Lung (tissue), 12 donors: Measurements from ENCODE around the gene HHLA2. TPM values are rescaled to one million over a fixed set of nuclear protein-coding genes. Genes with fewer than 3 reads are reported as not detected.

ENCODE experiments used
- ATAC-seq: fragments of 200-7000 bp; cut with Tn5 transposase; one replicate; pipeline ENCODE4 v1.9.1; 2020; ENCODE audit warnings: moderate number of reproducible peaks; ENCODE audit not compliant: insufficient read depth, low FRiP score
- DNase-seq, 3 donors: peaks; one replicate each; pipeline ENCODE4 v3.0.0-alpha.2; 2013 to 2017
- H3K27ac ChIP-seq, 2 donors: one replicate each; pipeline ENCODE4 v1.5.1; 2013; ENCODE audit warnings: mild to moderate bottlenecking in 2 of 2, moderate library complexity in 2 of 2, control low read depth in 1 of 2, inconsistent platforms in 1 of 2, low read depth in 1 of 2, low read length in 1 of 2
- H3K27me3 ChIP-seq, 3 donors: one replicate each; pipeline ENCODE4 v1.5.1; 2013; ENCODE audit warnings: low read length in 2 of 3; ENCODE audit not compliant: control insufficient read depth in 3 of 3, insufficient read depth in 3 of 3
- H3K36me3 ChIP-seq, 4 donors: one replicate each; pipeline ENCODE4 v1.5.1; 2013; ENCODE audit warnings: low read length in 4 of 4, mild to moderate bottlenecking in 1 of 4, moderate library complexity in 1 of 4; ENCODE audit not compliant: control insufficient read depth in 4 of 4, insufficient read depth in 4 of 4
- H3K4me1 ChIP-seq, 5 donors: one replicate each; pipeline ENCODE4 v1.5.1; 2013; ENCODE audit warnings: low read length in 5 of 5, mild to moderate bottlenecking in 2 of 5, moderate library complexity in 1 of 5; ENCODE audit not compliant: control insufficient read depth in 5 of 5, insufficient read depth in 5 of 5
- H3K4me3 ChIP-seq: one replicate; pipeline ENCODE4 v1.5.1; 2013; ENCODE audit warnings: mild to moderate bottlenecking, control low read depth, moderate library complexity
- H3K9ac ChIP-seq, 2 donors: one replicate each; pipeline ENCODE4 v1.5.1; 2013; ENCODE audit warnings: low read length in 2 of 2, control low read depth in 1 of 2; ENCODE audit not compliant: insufficient read depth in 1 of 2
- H3K9me3 ChIP-seq, 4 donors: one replicate each; pipeline ENCODE4 v1.5.1; 2013; ENCODE audit warnings: low read length in 3 of 4, mild to moderate bottlenecking in 1 of 4, moderate library complexity in 1 of 4; ENCODE audit not compliant: control insufficient read depth in 4 of 4, insufficient read depth in 3 of 4
- WGBS, 2 donors: extraction: QIAGEN DNeasy Blood & Tissue Kit; methylation state at CpG; one replicate each; pipeline ENCODE4 v1.1.7; 2013; 5-methylcytosine and 5-hydroxymethylcytosine counted together
- polyA plus RNA-seq, 2 donors: library from polyadenylated mRNA; stranded (reverse); fragments of 200-250 nt; gene quantifications; one replicate each; pipeline ENCODE4 v1.2.1, GENCODE V29; 2013
- total RNA-seq, 2 donors: library from RNA; depleted of rRNA in 1 of 2; stranded (reverse); fragments of >200 nt in 1 of 2; gene quantifications; one replicate each; pipeline ENCODE4 v1.2.1, GENCODE V29; 2014 to 2021
- TF ChIP-seq, protein P1 (sequence below): IDR thresholded peaks from 2 replicates; pipeline ENCODE4 v1.5.1; 2012; ENCODE audit warnings: mild to moderate bottlenecking; ENCODE audit errors: control extremely low read depth, extremely low read depth
- donor health status: control.
- donor health status: control.
- donor health status: Bipolar disorder and iron deficiency.
- donor health status: healthy.
- donor health status: DM: yes; HTN: yes; CAD: no.

Gene HHLA2
- total and polyA plus RNA-seq, 4 donors, result 1.8 to 20.2 (median 3.5) TPM

- Histone ChIP-seq H3K4me1 (peaks cover 0 to 4% (median 0%) of the 10 kb centered on the region in 5 donors), H3K36me3 (no peaks in the 10 kb centered on the region), H3K27me3 (peaks cover 0 to 3% (median 0%) of the 10 kb centered on the region in 3 donors), H3K4me3 (no peak overlapping the region), H3K27ac (no peak overlapping the region), H3K9ac (no peak overlapping the region), H3K9me3 (no peaks in the 10 kb centered on the region)
- ATAC-seq, result no peak
- peak in 1 of 3 donors; percentile 41 for DNase-seq
- 63 to 69% methylated on average over 3 of the region's 3 CpGs for WGBS, 2 donors
- TF ChIP-seq, protein P1, sequence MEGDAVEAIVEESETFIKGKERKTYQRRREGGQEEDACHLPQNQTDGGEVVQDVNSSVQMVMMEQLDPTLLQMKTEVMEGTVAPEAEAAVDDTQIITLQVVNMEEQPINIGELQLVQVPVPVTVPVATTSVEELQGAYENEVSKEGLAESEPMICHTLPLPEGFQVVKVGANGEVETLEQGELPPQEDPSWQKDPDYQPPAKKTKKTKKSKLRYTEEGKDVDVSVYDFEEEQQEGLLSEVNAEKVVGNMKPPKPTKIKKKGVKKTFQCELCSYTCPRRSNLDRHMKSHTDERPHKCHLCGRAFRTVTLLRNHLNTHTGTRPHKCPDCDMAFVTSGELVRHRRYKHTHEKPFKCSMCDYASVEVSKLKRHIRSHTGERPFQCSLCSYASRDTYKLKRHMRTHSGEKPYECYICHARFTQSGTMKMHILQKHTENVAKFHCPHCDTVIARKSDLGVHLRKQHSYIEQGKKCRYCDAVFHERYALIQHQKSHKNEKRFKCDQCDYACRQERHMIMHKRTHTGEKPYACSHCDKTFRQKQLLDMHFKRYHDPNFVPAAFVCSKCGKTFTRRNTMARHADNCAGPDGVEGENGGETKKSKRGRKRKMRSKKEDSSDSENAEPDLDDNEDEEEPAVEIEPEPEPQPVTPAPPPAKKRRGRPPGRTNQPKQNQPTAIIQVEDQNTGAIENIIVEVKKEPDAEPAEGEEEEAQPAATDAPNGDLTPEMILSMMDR, result no peak
Measured at GRCh38 chr3:108415661-108416060, 119.3 kb downstream of the HHLA2 start.

DNA sequence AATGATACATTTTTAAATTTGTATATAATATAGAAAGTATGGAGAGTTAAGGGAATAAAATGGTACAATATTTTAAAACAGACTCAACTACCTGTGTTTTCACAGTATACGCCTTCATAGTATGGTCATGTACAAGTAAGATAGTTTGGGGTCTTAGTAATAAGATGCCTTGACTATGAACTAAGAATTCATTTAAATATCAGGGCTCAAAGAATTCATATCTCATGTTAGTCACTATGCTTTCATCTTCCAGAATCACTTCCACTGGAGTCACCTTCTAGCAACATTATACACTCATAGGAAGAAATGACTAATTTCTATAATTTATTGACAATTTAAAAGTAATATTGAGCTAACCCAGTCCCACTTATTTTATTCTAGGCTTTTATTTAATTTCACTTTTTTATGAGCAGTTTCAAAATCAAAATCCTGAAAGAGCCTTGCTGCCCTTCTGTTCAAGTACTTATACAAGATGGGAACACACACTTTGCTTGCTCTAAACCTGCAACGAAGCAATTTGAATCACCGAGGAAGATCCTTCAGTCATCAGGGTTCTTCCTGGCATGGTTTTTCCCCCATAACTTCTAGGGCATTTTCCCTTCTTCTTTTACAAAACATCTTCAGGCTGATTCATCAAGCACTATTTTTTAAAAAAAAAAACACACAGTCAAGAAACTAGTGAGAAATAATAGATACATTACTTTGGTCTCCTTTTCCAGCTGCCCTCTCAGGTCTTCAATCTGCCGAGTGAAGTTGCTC lies 119.9 kb downstream of the HHLA2 start:
- Histone ChIP-seq H3K9me3 (no peaks in the 10 kb centered on the region), H3K27me3 (peaks cover 0 to 3% (median 0%) of the 10 kb centered on the region in 3 donors), H3K4me3 (no peak overlapping the region), H3K4me1 (peaks cover 0 to 4% (median 0%) of the 10 kb centered on the region in 5 donors), H3K9ac (no peak overlapping the region), H3K36me3 (no peaks in the 10 kb centered on the region), H3K27ac (no peak overlapping the region)
- WGBS, 2 donors, result 86 to 92% methylated on average over 4 of the region's 4 CpGs
- DNase-seq (no peak), ATAC-seq (no peak)
- TF ChIP-seq, protein P1, result no peak

GRCh38 chr3:108420926-108421325 lies 124.6 kb downstream of the HHLA2 start:
- ATAC-seq, result no peak
- TF ChIP-seq, protein P1, result no peak

More at GRCh38 chr3:108420926-108421325, 124.6 kb downstream of the HHLA2 start:
- Histone ChIP-seq H3K27me3 (peaks cover 0 to 3% (median 0%) of the 10 kb centered on the region in 3 donors), H3K9me3 (no peaks in the 10 kb centered on the region), H3K27ac (no peak overlapping the region), H3K4me3 (no peak overlapping the region), H3K36me3 (no peaks in the 10 kb centered on the region), H3K9ac (no peak overlapping the region), H3K4me1 (no peaks in the 10 kb centered on the region)
- no peak for DNase-seq
- WGBS, 2 donors, result 95 to 98% methylated on average over 2 of the region's 2 CpGs

Other genes starting within 250 kb of the HHLA2 start
- 100 to 1,000 TPM; 150 to 410 TPM for gene CD47, start 205.5 kb upstream of the HHLA2 start, total RNA-seq
- gene CD47, start 205.5 kb upstream of the HHLA2 start, polyA plus RNA-seq, result 100 to 1,000 TPM; 115 to 116 TPM
- 100 to 1,000 TPM; 175 to 205 TPM for gene IFT57, start 74.1 kb upstream of the HHLA2 start, total RNA-seq
- gene IFT57, start 74.1 kb upstream of the HHLA2 start, polyA plus RNA-seq, result 10 to 100 TPM; 66.1 to 83.2 TPM
- gene MYH15, start 214.0 kb downstream of the HHLA2 start, total RNA-seq, result under 1 TPM; 0.18 to 0.31 TPM
- under 1 TPM; 0.06 to 0.31 TPM for gene MYH15, start 214.0 kb downstream of the HHLA2 start, polyA plus RNA-seq